ENCODE measurements around the gene UPK1A. TPM values are rescaled to one million over a fixed set of nuclear protein-coding genes. Genes with fewer than 3 reads are reported as not detected.
A peak's percentile ranks its signal among the peaks of the same experiment; 100 is the strongest.

UPK1A gene
- total RNA-seq, 3 donors from 2014 or later, result not detected

DNA sequence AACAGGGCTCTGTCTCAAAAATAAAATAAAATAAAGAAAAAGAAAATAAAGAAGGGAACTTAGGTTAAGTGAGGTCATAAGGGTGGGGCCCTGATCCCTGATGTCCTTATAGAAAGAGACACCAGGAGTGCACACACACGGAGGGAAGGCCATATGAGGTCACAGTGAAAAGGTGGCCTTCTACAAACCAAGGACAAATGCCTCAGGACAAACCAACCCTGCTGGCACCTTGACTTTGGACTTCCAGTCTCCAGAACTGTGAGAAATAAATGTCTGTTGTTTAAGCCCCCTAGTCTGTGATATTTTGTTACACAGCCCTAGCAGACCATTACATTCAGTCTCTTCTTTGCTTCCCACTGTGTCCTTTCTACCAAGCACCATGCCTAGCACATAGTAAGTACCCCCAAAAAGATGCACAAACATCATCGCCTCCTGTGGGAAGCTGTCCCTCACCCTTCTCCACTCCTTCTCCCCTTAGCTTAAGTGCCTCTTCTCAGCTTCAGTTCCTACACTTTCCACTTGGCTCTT is 29.6 kb downstream of the UPK1A start:
- no peak overlapping the region for H3K4me3 ChIP-seq
- no peak overlapping the region for H3K27ac ChIP-seq
- intact Hi-C loops (cut with DNase I; ENCODE audit: low total_unique reads), result no loop called here
- H3K36me3 ChIP-seq, result no peaks in the 10 kb centered on the region
- TF ChIP-seq POLR2A (IDR thresholded peaks at IDR 0.05), result no peak
- no peak for TF ChIP-seq POLR2AphosphoS5 (IDR thresholded peaks at IDR 0.05)
- TF ChIP-seq, protein P1, sequence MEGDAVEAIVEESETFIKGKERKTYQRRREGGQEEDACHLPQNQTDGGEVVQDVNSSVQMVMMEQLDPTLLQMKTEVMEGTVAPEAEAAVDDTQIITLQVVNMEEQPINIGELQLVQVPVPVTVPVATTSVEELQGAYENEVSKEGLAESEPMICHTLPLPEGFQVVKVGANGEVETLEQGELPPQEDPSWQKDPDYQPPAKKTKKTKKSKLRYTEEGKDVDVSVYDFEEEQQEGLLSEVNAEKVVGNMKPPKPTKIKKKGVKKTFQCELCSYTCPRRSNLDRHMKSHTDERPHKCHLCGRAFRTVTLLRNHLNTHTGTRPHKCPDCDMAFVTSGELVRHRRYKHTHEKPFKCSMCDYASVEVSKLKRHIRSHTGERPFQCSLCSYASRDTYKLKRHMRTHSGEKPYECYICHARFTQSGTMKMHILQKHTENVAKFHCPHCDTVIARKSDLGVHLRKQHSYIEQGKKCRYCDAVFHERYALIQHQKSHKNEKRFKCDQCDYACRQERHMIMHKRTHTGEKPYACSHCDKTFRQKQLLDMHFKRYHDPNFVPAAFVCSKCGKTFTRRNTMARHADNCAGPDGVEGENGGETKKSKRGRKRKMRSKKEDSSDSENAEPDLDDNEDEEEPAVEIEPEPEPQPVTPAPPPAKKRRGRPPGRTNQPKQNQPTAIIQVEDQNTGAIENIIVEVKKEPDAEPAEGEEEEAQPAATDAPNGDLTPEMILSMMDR (IDR thresholded peaks at IDR 0.05), result no peak
- H3K27me3 ChIP-seq, result no peaks in the 10 kb centered on the region
- no peaks in the 10 kb centered on the region for H3K9me3 ChIP-seq
- no peaks in the 10 kb centered on the region for H3K4me1 ChIP-seq
- DNase-seq (ENCODE audit: low spot score in 2 of 2), result no peak

DNA sequence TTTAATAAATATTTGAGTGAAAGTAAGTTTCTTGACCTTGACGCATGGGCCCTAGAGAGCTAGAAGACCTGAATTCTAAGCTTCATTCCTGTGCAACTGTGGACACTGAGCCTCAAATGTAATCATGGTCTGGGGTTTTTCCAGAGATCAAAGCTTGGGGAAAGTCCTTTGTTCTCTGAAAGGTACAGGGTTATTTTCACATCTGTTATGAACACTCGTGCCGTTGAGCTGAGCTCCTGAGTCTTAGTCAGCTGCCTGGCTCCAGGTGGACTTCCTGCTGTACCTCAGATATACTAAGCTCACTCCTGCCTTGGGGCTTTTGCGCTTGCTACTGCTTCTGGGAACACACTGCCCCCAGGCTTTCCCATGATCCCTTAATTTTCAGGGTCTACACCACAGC is 30.5 kb downstream of the UPK1A start:
- DNase-seq (ENCODE audit: low spot score in 2 of 2), result no peak
- no peaks in the 10 kb centered on the region for H3K27me3 ChIP-seq

DNA sequence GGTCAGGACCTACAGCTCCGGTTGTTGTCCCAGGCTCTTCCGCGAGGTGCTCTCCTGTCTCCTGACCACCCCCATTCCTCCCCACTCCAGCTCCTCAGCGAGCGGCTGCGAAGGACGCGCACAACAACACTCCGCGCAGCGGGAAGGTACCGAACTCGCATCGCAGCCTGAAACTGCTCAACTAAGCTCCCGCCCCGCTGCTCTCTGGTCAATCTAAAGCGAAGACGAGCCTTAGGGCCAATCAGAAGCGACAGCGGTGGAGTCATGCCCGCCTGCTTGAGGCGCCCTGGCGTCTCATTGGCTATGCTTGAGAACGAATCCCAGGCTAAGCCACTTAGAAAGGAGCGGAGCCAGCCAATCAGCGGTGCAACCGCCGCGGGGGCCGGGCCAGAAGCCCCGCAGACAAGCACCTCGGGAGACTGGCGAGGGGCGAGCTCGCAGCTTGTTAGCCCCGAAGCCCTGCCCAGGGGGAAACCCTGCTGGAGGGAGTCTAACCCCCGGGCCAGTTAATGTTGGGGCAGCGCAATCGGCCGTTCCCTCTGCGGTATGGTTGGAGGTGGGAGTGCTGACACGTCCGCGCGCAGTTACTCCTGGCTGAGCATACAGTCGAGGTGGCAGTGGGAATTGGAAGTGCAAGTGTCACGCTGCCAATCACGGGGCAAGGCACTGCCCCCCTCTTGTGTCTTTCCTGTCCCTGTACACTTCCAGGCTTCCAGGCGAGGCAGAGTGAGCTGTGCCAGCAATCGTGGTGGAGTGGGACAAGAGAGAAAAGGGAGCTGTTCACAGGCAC is 36.1 kb downstream of the UPK1A start:
- TF ChIP-seq, protein P1 (IDR thresholded peaks at IDR 0.05), result no peak
- peak in 2 of 3 donors; percentile 11 to 48 for TF ChIP-seq POLR2AphosphoS5 (IDR thresholded peaks at IDR 0.05)
- Histone ChIP-seq H3K4me1 (no peaks in the 10 kb centered on the region), H3K36me3 (no peaks in the 10 kb centered on the region), H3K27me3 (no peaks in the 10 kb centered on the region), H3K4me3 (peak overlapping the region; percentile 49 to 84 (median 73)), H3K9me3 (no peaks in the 10 kb centered on the region), H3K27ac (peak overlapping the region; percentile 40 to 53)
- intact Hi-C loops (cut with DNase I; ENCODE audit: low total_unique reads), result no loop called here
- DNase-seq (ENCODE audit: low spot score in 2 of 2), result peak; percentile 93 to 96

More for the DNA sequence above, 30.5 kb downstream of the UPK1A start:
- TF ChIP-seq, protein P1 (IDR thresholded peaks at IDR 0.05), result no peak
- TF ChIP-seq POLR2A (IDR thresholded peaks at IDR 0.05), result no peak
- no peak for TF ChIP-seq POLR2AphosphoS5 (IDR thresholded peaks at IDR 0.05)
- H3K27ac ChIP-seq, result no peak overlapping the region
- H3K36me3 ChIP-seq, result no peaks in the 10 kb centered on the region
- H3K9me3 ChIP-seq, result no peaks in the 10 kb centered on the region
- no peak overlapping the region for H3K4me3 ChIP-seq
- no peaks in the 10 kb centered on the region for H3K4me1 ChIP-seq
- intact Hi-C loops (cut with DNase I; ENCODE audit: low total_unique reads), result no loop called here

DNA sequence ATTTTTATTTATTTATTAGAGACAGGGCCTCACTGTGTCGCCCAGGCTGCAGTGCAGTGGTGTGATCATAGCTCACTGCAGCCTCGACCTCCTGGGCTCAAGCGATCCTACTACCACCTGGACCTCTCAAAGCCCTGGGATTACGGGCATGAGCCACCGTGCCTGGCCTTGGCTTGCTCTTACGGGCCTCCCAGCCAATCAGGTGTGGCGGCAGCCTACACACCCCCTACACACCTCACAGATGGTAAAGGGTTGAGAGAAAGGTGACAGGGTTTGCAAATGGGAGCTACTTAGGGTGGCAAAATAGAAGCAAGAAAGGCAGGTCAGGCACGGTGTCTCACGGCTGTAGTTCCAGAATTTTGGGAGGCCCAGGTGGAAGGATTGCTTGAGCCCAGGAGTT is 37.0 kb downstream of the UPK1A start:
- no peaks in the 10 kb centered on the region for H3K9me3 ChIP-seq
- H3K36me3 ChIP-seq, result no peaks in the 10 kb centered on the region
- TF ChIP-seq POLR2A (IDR thresholded peaks at IDR 0.05), result no peak
- no peak for DNase-seq (ENCODE audit: low spot score in 2 of 2)
- H3K4me1 ChIP-seq, result no peaks in the 10 kb centered on the region
- H3K27ac ChIP-seq, result no peak overlapping the region
- intact Hi-C loops (cut with DNase I; ENCODE audit: low total_unique reads), result no loop called here
- peak overlapping the region in 1 of 3 donors; percentile 73 for H3K4me3 ChIP-seq
- no peaks in the 10 kb centered on the region for H3K27me3 ChIP-seq

DNA sequence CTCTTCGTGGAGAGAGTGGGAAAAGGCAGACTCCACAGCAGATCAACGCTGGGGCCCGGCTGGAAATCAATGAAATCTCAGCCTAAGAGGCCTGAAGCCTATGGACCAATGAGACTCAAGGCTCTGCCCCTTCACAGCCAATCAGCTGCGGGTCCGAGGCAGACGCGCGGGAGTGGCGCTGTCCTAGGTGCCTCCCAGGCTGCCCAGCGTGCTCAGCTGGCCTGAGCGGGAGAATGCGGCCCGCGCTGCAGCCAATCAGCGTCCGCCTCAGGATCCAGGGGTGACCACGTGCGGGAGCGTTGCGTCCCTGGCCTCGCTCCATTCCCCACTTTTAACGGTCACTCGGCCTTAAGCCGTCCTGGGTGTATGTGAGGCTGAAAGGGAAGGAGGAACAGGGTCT is 37.9 kb downstream of the UPK1A start, which contains the start of gene ZBTB32:
Gene ZBTB32, plus strand, starts transcription at position 341 of the 400 bp plus-strand sequence. CDS start 10,069 bp downstream, outside the sequence.
- DNase-seq (ENCODE audit: low spot score in 2 of 2), result no peak
- Histone ChIP-seq H3K36me3 (no peaks in the 10 kb centered on the region), H3K27me3 (no peaks in the 10 kb centered on the region), H3K27ac (no peak within 1 kb of the TSS), H3K9me3 (no peaks in the 10 kb centered on the region), H3K4me3 (no peak within 1 kb of the TSS), H3K4me1 (no peaks in the 10 kb centered on the region)
- intact Hi-C loops (cut with DNase I; ENCODE audit: low total_unique reads), result no loop called here
- no peak for TF ChIP-seq POLR2AphosphoS5 (IDR thresholded peaks at IDR 0.05)
- no peak for TF ChIP-seq POLR2A (IDR thresholded peaks at IDR 0.05)
- TF ChIP-seq, protein P1 (IDR thresholded peaks at IDR 0.05), result no peak

All from breast epithelium (tissue), 4 donors.